KOPT-K1 (cell line): Measurements from ENCODE around the gene CARD14.
"Not testable (repeated sequence)": the region's sequence is repeated elsewhere in the genome, so short reads cannot be mapped to it uniquely, and the experiment has no call there.

Experiments used
- H3K27ac ChIP-seq: fragments of 200-600 bp; sonication (generic); 2 replicates; pipeline ENCODE4 v1.5.1; 2016; ENCODE audit warnings: antibody characterized with exemption, mild to moderate bottlenecking, low read depth, low read length; ENCODE audit not compliant: poor library complexity, severe bottlenecking
- H3K36me3 ChIP-seq: fragments of 200-600 bp; sonication (generic); 2 replicates; pipeline ENCODE4 v1.5.1; 2017; ENCODE audit warnings: antibody characterized with exemption, mild to moderate bottlenecking, low read length, moderate library complexity; ENCODE audit not compliant: insufficient read depth
- H3K9me3 ChIP-seq: fragments of 200-600 bp; sonication (generic); 2 replicates; pipeline ENCODE4 v1.5.1; 2017; ENCODE audit warnings: antibody characterized with exemption, low read length, mild to moderate bottlenecking; ENCODE audit not compliant: insufficient read depth, poor library complexity, severe bottlenecking

Gene CARD14

GRCh38 chr17:80232438-80232837, 62.6 kb downstream of the CARD14 start:
- H3K27ac ChIP-seq = no peak overlapping the region
- H3K36me3 ChIP-seq = no peaks in the 10 kb centered on the region
- H3K9me3 ChIP-seq = peaks cover 27% of the 10 kb centered on the region

DNA sequence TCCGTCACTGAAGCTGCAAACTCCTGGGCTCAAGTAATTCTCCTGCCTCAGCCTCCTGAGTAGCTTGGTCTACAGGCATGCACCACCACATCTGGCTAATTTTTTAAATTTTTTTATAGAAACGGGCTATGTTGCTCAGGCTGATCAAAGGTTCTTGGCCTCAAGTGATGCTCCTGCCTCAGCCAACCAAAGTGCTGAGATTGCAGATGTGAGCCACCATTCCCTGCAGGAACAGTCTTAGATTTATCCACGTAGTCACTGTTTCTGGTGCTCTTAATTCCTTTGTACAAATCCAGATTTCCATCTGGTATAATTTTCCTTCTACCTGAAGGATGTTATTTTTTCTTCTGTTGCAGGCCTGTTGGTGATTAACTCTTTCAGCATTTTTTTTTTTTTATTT, 63.4 kb downstream of the CARD14 start:
- H3K27ac ChIP-seq = no peak overlapping the region
- H3K9me3 ChIP-seq = peaks cover 27% of the 10 kb centered on the region
- no peaks in the 10 kb centered on the region for H3K36me3 ChIP-seq

DNA sequence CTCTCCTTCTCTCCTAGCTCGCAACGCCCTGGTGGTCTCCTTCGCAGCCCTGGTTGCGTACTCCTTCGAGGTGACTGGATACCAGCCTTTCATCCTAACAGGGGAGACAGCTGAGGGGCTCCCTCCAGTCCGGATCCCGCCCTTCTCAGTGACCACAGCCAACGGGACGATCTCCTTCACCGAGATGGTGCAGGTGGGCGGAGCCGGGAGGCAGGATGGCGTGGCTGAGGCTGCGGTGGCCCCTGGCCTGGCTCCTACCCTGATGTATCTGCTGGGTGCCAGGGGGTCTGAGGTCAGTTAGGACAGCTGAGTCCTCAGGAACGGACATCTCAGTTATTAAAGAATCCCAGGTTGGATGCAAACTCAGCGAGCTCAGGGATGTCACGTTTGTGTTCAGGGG, 67.1 kb downstream of the CARD14 start:
- Histone ChIP-seq H3K36me3 (no peaks in the 10 kb centered on the region), H3K27ac (no peak overlapping the region), H3K9me3 (peaks cover 27% of the 10 kb centered on the region)

DNA sequence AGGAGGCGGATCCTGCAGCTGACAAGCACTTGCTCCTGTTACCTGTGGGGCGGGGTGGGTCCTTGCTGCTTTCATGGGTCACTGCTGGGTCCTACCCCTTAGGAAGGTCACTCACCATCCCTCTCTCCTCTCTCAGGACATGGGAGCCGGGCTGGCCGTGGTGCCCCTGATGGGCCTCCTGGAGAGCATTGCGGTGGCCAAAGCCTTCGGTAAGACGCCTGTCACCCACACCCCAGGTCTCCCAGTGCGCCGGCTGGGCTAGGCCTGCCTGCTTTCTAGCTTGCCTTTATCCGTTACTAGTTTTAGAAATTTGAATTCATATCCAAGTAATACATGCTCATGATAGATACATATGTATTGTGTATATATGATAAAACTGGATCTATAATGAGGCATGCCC, 67.6 kb downstream of the CARD14 start:
- no peaks in the 10 kb centered on the region for H3K36me3 ChIP-seq

GRCh38 chr17:80242505-80242904, 72.7 kb downstream of the CARD14 start:
- Histone ChIP-seq H3K36me3 (no peaks in the 10 kb centered on the region), H3K9me3 (no peaks in the 10 kb centered on the region), H3K27ac (no peak overlapping the region)

More for the DNA sequence above, 67.6 kb downstream of the CARD14 start:
- Histone ChIP-seq H3K27ac (no peak overlapping the region), H3K9me3 (peaks cover 23% of the 10 kb centered on the region)

DNA sequence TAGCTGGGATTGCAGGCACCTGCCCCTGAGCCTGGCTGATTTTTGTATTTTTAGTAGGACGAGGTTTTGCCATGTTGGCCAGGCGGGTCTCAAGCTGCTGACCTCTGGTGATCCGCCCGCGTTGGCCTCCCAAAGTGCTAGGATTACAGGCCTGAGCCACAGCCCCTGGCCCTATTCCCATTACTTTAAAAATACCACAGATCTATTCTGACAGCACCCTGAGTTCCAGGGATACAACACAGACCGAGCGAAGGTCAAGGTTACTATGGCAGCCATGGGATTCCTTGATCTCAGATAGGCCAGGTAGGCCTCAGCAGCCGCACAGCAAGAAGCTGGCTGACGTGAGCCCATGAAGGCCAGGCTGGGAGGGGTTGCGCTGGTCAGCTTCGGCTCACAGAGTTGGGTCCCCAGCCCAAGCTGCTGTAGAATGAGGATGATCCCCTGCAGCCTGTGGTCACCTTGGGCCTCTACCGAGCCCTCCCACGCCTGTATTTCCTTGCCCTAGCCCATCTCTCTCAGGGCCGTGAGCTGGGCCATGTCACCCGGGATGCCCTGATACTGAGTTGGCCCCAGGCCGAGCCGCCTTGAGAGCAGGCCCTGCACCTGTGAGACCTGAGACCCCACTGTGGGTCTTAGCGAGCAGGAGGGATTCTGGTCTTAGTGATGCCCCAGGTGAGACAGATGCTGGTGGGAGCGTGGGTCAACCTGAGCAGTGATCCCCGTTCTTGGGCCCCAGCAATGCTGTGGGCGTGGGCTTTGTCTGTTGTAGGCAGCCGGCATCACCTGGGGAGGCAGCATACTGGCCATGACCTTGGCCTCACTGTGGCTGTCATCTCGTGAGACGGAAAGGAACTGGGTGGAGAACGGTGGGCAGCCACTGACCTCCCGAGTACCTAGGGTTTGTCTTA, 74.0 kb downstream of the CARD14 start:
- Histone ChIP-seq H3K9me3 (no peaks in the 10 kb centered on the region), H3K36me3 (no peaks in the 10 kb centered on the region), H3K27ac (no peak overlapping the region)

DNA sequence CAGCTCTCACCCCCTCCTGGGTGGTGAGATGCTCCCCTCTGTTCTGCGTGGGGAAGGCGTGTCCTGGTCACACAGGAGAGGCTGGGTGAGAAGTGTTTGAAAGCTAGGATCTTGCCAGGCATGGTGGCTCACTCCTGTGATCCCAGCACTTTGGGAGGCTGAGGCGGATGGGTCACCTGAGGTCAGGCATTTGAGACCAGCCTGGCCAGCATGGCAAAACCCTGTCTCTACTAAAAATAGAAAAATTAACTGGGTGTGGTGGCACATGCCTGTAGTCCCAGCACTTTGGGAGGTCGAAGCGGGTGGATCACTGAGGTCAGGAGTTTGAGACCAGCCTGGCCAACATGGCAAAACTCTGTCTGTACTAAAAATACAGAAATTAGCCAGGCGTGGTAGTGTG, 74.6 kb downstream of the CARD14 start:
- not testable (repeated sequence) for H3K36me3 ChIP-seq, H3K9me3 ChIP-seq, H3K27ac ChIP-seq

DNA sequence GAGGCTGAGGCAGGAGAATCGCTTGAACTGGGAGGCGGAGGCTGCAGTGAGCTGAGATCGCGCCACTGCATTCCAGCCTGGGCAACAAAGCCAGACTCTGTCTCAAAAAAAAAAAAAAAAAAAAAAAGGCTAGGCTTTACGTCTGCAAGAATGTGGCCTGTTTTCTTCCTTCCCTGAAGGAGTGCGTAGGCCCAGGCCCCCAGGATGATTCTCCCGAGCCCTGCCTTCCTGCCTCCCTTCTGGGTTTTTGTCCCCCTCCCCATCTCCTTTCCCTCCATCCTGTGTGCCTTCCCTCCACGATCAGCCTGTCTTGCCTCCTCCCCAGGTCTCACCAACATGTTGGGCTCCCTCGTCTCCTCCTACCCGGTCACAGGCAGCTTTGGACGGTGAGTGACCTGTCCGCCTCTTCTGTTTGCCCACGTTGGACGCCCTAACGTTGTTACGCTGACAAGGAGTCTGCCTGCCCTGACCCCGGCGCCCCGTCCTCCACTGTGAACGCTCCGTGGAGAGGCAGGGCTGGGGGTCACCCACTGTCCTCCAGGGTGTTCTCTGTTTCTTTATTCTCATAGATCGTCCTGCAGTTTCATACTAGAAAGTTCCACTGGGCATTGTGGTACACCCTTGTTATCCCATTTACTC, 75.2 kb downstream of the CARD14 start:
- Histone ChIP-seq H3K27ac (no peak overlapping the region), H3K9me3 (no peaks in the 10 kb centered on the region), H3K36me3 (no peaks in the 10 kb centered on the region)

GRCh38 chr17:80245566-80246265, 75.9 kb downstream of the CARD14 start:
- H3K27ac ChIP-seq = no peak overlapping the region

GRCh38 chr17:80246266-80246681, 76.4 kb downstream of the CARD14 start:
- no peak overlapping the region for H3K27ac ChIP-seq
- H3K36me3 ChIP-seq = no peaks in the 10 kb centered on the region
- H3K9me3 ChIP-seq = no peaks in the 10 kb centered on the region

More at GRCh38 chr17:80245566-80246265, 75.9 kb downstream of the CARD14 start:
- Histone ChIP-seq H3K9me3 (no peaks in the 10 kb centered on the region), H3K36me3 (no peaks in the 10 kb centered on the region)

DNA sequence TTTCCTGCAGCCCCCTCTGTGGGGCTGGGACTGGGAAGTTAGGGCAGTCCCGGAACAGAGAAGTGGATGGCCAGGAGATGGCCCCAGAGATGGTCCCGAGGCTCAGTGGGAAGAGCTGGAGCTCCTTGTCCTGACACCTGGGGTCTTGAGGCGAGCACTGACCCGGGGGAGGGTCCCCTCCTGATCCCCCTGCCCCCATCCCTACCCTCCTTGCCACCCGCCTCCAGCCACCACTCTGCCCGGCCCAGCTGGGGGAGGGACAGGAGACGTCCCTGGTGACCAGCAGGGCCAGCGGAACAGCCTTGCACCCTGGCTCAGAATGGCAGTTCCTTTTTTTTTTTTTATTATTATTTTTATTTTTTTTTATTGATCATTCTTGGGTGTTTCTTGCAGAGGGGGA, 76.9 kb downstream of the CARD14 start:
- Histone ChIP-seq H3K9me3 (no peaks in the 10 kb centered on the region), H3K36me3 (no peaks in the 10 kb centered on the region), H3K27ac (no peak overlapping the region)

DNA sequence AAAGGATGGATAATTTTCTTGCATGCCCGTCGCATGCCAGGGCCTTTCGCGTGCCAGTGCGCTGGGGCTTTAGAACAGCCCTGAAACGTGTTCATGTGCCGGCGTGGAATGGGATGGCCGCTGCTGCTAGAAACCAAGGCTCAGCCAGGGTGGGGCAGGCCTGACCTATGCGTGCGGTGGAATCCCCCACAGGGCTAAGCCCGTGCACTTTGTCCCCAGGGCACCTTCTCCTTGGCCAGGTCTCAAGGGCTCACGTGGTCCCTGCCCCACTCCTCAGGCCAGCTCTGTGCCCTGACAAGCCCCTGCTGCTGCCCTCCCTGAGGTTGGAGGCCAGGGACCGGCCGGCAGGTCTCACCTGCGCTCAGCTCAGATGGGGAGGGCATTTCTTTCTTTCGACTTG, 77.7 kb downstream of the CARD14 start:
- H3K36me3 ChIP-seq = no peaks in the 10 kb centered on the region
- no peaks in the 10 kb centered on the region for H3K9me3 ChIP-seq
- H3K27ac ChIP-seq = no peak overlapping the region

DNA sequence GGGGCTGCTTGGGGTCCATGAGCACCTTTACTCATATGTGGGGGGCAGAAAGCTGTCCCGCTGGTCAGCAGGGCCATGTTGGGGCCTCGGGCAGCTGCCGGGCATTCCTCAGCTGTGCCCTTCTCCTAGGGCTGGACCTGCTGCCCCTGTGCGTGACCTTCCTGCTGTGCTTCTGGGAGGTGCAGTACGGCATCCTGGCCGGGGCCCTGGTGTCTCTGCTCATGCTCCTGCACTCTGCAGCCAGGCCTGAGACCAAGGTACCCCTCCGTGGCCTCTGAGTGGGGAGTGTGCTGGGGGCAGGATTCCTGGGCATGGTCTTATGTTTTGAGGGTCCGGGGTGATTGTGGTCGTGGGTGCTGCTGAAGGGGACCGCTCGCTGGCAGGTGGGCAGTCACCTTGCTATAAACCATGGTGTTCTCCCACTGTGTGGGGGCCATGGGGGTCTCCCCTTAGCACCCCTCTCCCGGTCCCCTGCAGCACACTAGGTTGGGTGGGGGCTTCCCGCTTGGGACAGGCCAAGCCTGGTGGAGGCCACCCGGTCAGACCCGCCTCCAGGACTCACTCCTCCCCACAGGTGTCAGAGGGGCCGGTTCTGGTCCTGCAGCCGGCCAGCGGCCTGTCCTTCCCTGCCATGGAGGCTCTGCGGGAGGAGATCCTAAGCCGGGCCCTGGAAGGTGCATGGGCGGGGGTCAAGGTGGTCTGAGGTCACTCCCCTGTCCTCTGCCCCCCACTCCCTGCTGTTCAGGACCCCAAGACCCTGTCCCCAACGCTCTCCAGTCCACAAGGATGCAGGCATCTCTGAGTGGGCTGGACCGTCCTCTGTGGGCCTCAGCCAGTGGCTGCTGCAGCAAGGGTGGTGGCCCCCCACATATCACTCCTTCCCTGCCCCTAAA, 78.4 kb downstream of the CARD14 start:
- no peaks in the 10 kb centered on the region for H3K36me3 ChIP-seq
- no peak overlapping the region for H3K27ac ChIP-seq
- H3K9me3 ChIP-seq = no peaks in the 10 kb centered on the region

DNA sequence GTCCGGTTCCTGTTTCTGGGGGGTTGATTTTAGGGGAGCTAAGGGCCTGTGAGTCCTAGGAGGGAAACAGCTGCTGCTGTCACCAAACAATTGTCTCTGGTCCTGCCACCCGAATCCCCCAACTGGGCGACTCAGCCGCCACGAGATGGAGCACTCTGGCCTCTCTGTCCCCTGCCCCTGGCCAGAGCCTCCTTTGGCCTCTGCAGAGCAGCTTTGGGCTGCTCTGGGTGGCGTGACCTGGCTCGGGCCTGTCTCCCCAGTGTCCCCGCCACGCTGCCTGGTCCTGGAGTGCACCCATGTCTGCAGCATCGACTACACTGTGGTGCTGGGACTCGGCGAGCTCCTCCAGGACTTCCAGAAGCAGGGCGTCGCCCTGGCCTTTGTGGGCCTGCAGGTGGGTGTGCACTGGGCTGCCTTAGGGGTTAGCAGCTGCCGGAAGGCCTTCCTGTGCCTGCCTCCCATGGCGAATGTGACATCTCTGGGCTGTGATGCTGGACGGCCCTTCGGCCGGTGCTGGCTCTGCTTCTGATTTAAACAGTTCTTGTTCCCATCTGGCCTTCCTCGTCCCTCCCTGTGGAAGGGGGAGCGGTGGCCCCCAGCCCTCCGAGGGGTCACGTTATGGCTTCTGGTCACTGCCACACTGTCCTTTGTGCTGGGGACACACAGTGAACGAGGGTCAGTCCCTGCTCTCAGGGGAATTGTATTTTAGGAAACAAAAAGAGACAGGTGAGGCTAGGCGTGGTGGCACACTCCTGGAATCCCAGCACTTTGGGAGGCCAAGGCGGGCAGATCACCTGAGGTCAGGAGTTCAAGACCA, 79.3 kb downstream of the CARD14 start:
- H3K36me3 ChIP-seq = no peaks in the 10 kb centered on the region
- H3K9me3 ChIP-seq = no peaks in the 10 kb centered on the region
- H3K27ac ChIP-seq = no peak overlapping the region
